ENCODE data around the gene SYT5. TPM values are rescaled to one million over a fixed set of nuclear protein-coding genes. Genes with fewer than 3 reads are reported as not detected.
A peak's percentile ranks its signal among the peaks of the same experiment; 100 is the strongest.
"Not testable (repeated sequence)": the region's sequence is repeated elsewhere in the genome, so short reads cannot be mapped to it uniquely, and the experiment has no call there.

Gene SYT5
- polyA plus RNA-seq, 4 donors = 0.22 to 4.7 (median 1.1) TPM

GRCh38 chr19:55160128-55160985 lies 19.7 kb downstream of the SYT5 start:
- FAIRE-seq = no peak
- peaks cover 0 to 68% (median 20%) of the 10 kb centered on the region in 3 donors for H3K27me3 ChIP-seq (ENCODE audit: control insufficient read depth in 3 of 3, insufficient read depth in 3 of 3, low read length in 3 of 3)

GRCh38 chr19:55158848-55159749 lies 21.0 kb downstream of the SYT5 start:
- H3K27ac ChIP-seq (ENCODE audit: low read depth in 1 of 3, low read length in 2 of 3) = no peak overlapping the region
- no peak for DNase-seq
- no peak overlapping the region for H3K4me3 ChIP-seq (ENCODE audit: low read depth in 1 of 3, low read length in 3 of 3)
- 35 to 65% (median 46%) methylated on average over 18 of the region's 18 CpGs for WGBS, 3 donors
- FAIRE-seq = no peak
- H3K9me3 ChIP-seq (ENCODE audit: control insufficient read depth in 2 of 2, insufficient read depth in 1 of 2, low read depth in 1 of 2, low read length in 1 of 2) = no peaks in the 10 kb centered on the region
- H3K27me3 ChIP-seq (ENCODE audit: control insufficient read depth in 3 of 3, insufficient read depth in 3 of 3, low read length in 3 of 3) = peaks cover 0 to 67% (median 17%) of the 10 kb centered on the region in 3 donors
- no peaks in the 10 kb centered on the region for H3K36me3 ChIP-seq (ENCODE audit: control insufficient read depth in 3 of 3, insufficient read depth in 2 of 3, low read depth in 1 of 3, low read length in 3 of 3)
- H3K4me1 ChIP-seq (ENCODE audit: control insufficient read depth in 3 of 3, insufficient read depth in 2 of 3, low read depth in 1 of 3, low read length in 2 of 3) = peaks cover 0 to 9% (median 0%) of the 10 kb centered on the region in 3 donors

More at GRCh38 chr19:55160128-55160985, 19.7 kb downstream of the SYT5 start:
- DNase-seq = peak; percentile 89 to 92
- 3 to 7% (median 4%) methylated on average over 19 to 33 of the region's 33 CpGs for WGBS, 3 donors
- H3K4me1 ChIP-seq (ENCODE audit: control insufficient read depth in 3 of 3, insufficient read depth in 2 of 3, low read depth in 1 of 3, low read length in 2 of 3) = peaks cover 0 to 9% (median 0%) of the 10 kb centered on the region in 3 donors
- no peaks in the 10 kb centered on the region for H3K9me3 ChIP-seq (ENCODE audit: control insufficient read depth in 2 of 2, insufficient read depth in 1 of 2, low read depth in 1 of 2, low read length in 1 of 2)
- H3K4me3 ChIP-seq (ENCODE audit: low read depth in 1 of 3, low read length in 3 of 3) = no peak overlapping the region
- no peaks in the 10 kb centered on the region for H3K36me3 ChIP-seq (ENCODE audit: control insufficient read depth in 3 of 3, insufficient read depth in 2 of 3, low read depth in 1 of 3, low read length in 3 of 3)
- no peak overlapping the region for H3K27ac ChIP-seq (ENCODE audit: low read depth in 1 of 3, low read length in 2 of 3)

- no peak overlapping the region for H3K27ac ChIP-seq (ENCODE audit: low read depth in 1 of 3, low read length in 2 of 3)
- WGBS, 3 donors = 36 to 57% (median 37%) methylated on average over 4 of the region's 4 CpGs
- DNase-seq (no peak), FAIRE-seq (no peak)
- H3K36me3 ChIP-seq (ENCODE audit: control insufficient read depth in 3 of 3, insufficient read depth in 2 of 3, low read depth in 1 of 3, low read length in 3 of 3) = no peaks in the 10 kb centered on the region
- peaks cover 0 to 63% (median 15%) of the 10 kb centered on the region in 3 donors for H3K27me3 ChIP-seq (ENCODE audit: control insufficient read depth in 3 of 3, insufficient read depth in 3 of 3, low read length in 3 of 3)
- H3K4me3 ChIP-seq (ENCODE audit: low read depth in 1 of 3, low read length in 3 of 3) = no peak overlapping the region
- peaks cover 0 to 9% (median 0%) of the 10 kb centered on the region in 3 donors for H3K4me1 ChIP-seq (ENCODE audit: control insufficient read depth in 3 of 3, insufficient read depth in 2 of 3, low read depth in 1 of 3, low read length in 2 of 3)
- no peaks in the 10 kb centered on the region for H3K9me3 ChIP-seq (ENCODE audit: control insufficient read depth in 2 of 2, insufficient read depth in 1 of 2, low read depth in 1 of 2, low read length in 1 of 2)
Measured at GRCh38 chr19:55158423-55158822, 21.7 kb downstream of the SYT5 start.

GRCh38 chr19:55157064-55157908 lies 22.8 kb downstream of the SYT5 start, which contains the start of gene TNNI3:
TNNI3 (minus strand) TSS chr19:55157732; CDS start chr19:55157589, 143 bp downstream.
- Histone ChIP-seq H3K27ac (ENCODE audit: low read depth in 1 of 3, low read length in 2 of 3) (no peak within 1 kb of the TSS), H3K4me3 (ENCODE audit: low read depth in 1 of 3, low read length in 3 of 3) (peak within 1 kb of the TSS in 1 of 3 donors; percentile 8), H3K9me3 (ENCODE audit: control insufficient read depth in 2 of 2, insufficient read depth in 1 of 2, low read depth in 1 of 2, low read length in 1 of 2) (no peaks in the 10 kb centered on the region), H3K27me3 (ENCODE audit: control insufficient read depth in 3 of 3, insufficient read depth in 3 of 3, low read length in 3 of 3) (peaks cover 0 to 57% (median 15%) of the 10 kb centered on the region in 3 donors), H3K36me3 (ENCODE audit: control insufficient read depth in 3 of 3, insufficient read depth in 2 of 3, low read depth in 1 of 3, low read length in 3 of 3) (no peaks in the 10 kb centered on the region), H3K4me1 (ENCODE audit: control insufficient read depth in 3 of 3, insufficient read depth in 2 of 3, low read depth in 1 of 3, low read length in 2 of 3) (peaks cover 0 to 9% (median 0%) of the 10 kb centered on the region in 3 donors)
- FAIRE-seq (no peak), DNase-seq (no peak)
- WGBS, 3 donors = 24 to 40% (median 35%) methylated on average over 27 to 39 of the region's 39 CpGs

GRCh38 chr19:55156202-55157063 lies 23.7 kb downstream of the SYT5 start:
- peak overlapping the region in 2 of 3 donors; percentile 8 to 10 for H3K4me3 ChIP-seq (ENCODE audit: low read depth in 1 of 3, low read length in 3 of 3)
- H3K27ac ChIP-seq (ENCODE audit: low read depth in 1 of 3, low read length in 2 of 3) = no peak overlapping the region
- peaks cover 0 to 51% (median 10%) of the 10 kb centered on the region in 3 donors for H3K27me3 ChIP-seq (ENCODE audit: control insufficient read depth in 3 of 3, insufficient read depth in 3 of 3, low read length in 3 of 3)
- peaks cover 0 to 5% of the 10 kb centered on the region in 2 donors for H3K9me3 ChIP-seq (ENCODE audit: control insufficient read depth in 2 of 2, insufficient read depth in 1 of 2, low read depth in 1 of 2, low read length in 1 of 2)
- no peaks in the 10 kb centered on the region for H3K36me3 ChIP-seq (ENCODE audit: control insufficient read depth in 3 of 3, insufficient read depth in 2 of 3, low read depth in 1 of 3, low read length in 3 of 3)
- peaks cover 0 to 9% (median 0%) of the 10 kb centered on the region in 3 donors for H3K4me1 ChIP-seq (ENCODE audit: control insufficient read depth in 3 of 3, insufficient read depth in 2 of 3, low read depth in 1 of 3, low read length in 2 of 3)
- DNase-seq = peak; percentile 53 to 78
- 3 to 7% (median 6%) methylated on average over 35 to 52 of the region's 52 CpGs for WGBS, 3 donors
- no peak for FAIRE-seq

- not testable (repeated sequence) for H3K9me3 ChIP-seq (ENCODE audit: control insufficient read depth in 2 of 2, insufficient read depth in 1 of 2, low read depth in 1 of 2, low read length in 1 of 2); DNase-seq; H3K4me1 ChIP-seq (ENCODE audit: control insufficient read depth in 3 of 3, insufficient read depth in 2 of 3, low read depth in 1 of 3, low read length in 2 of 3); H3K36me3 ChIP-seq (ENCODE audit: control insufficient read depth in 3 of 3, insufficient read depth in 2 of 3, low read depth in 1 of 3, low read length in 3 of 3); H3K27ac ChIP-seq (ENCODE audit: low read depth in 1 of 3, low read length in 2 of 3); FAIRE-seq
- 0 to 7% (median 6%) methylated on average over 5 of the region's 5 CpGs for WGBS, 3 donors
- Histone ChIP-seq H3K4me3 (ENCODE audit: low read depth in 1 of 3, low read length in 3 of 3) (peak overlapping the region in 1 of 3 donors; percentile 10), H3K27me3 (ENCODE audit: control insufficient read depth in 3 of 3, insufficient read depth in 3 of 3, low read length in 3 of 3) (peaks cover 0 to 46% (median 6%) of the 10 kb centered on the region in 3 donors)
Measured at GRCh38 chr19:55155784-55156183, 24.3 kb downstream of the SYT5 start.

- H3K27me3 ChIP-seq (ENCODE audit: control insufficient read depth in 3 of 3, insufficient read depth in 3 of 3, low read length in 3 of 3) = peaks cover 0 to 44% (median 11%) of the 10 kb centered on the region in 3 donors
- FAIRE-seq = no peak
- WGBS, 3 donors = 77 to 87% (median 79%) methylated on average over 11 to 12 of the region's 12 CpGs
Measured at GRCh38 chr19:55153652-55154264, 26.3 kb downstream of the SYT5 start.

More at GRCh38 chr19:55153652-55154264, 26.3 kb downstream of the SYT5 start:
- peaks cover 0 to 5% of the 10 kb centered on the region in 2 donors for H3K9me3 ChIP-seq (ENCODE audit: control insufficient read depth in 2 of 2, insufficient read depth in 1 of 2, low read depth in 1 of 2, low read length in 1 of 2)
- H3K4me1 ChIP-seq (ENCODE audit: control insufficient read depth in 3 of 3, insufficient read depth in 2 of 3, low read depth in 1 of 3, low read length in 2 of 3) = peaks cover 0 to 9% (median 0%) of the 10 kb centered on the region in 3 donors
- no peak overlapping the region for H3K27ac ChIP-seq (ENCODE audit: low read depth in 1 of 3, low read length in 2 of 3)
- H3K36me3 ChIP-seq (ENCODE audit: control insufficient read depth in 3 of 3, insufficient read depth in 2 of 3, low read depth in 1 of 3, low read length in 3 of 3) = no peaks in the 10 kb centered on the region
- no peak for DNase-seq
- no peak overlapping the region for H3K4me3 ChIP-seq (ENCODE audit: low read depth in 1 of 3, low read length in 3 of 3)
